ENCODE results near the gene USH1G.
A peak's percentile ranks its signal among the peaks of the same experiment; 100 is the strongest.
"Not testable (repeated sequence)": the region's sequence is repeated elsewhere in the genome, so short reads cannot be mapped to it uniquely, and the experiment has no call there.

Gene USH1G

GRCh38 chr17:74925242-74925641 is 2.2 kb upstream of the USH1G start:
- DNase-seq: no peak

- no peak for DNase-seq
Observed at GRCh38 chr17:74924250-74924948, 1.3 kb upstream of the USH1G start, which contains the start of gene OTOP2. OTOP2 (plus strand) TSS chr17:74924273; CDS start chr17:74924633, 360 bp downstream.

GRCh38 chr17:74923538-74924249 is 639 bp upstream of the USH1G start:
- DNase-seq: peak; percentile 36

GRCh38 chr17:74922172-74922571 is 883 bp downstream of the USH1G start:
- no peak for DNase-seq

- no peak for DNase-seq
Observed at GRCh38 chr17:74921769-74922168, 1.3 kb downstream of the USH1G start.

- DNase-seq: no peak
Observed at GRCh38 chr17:74921026-74921681, 1.9 kb downstream of the USH1G start.

GRCh38 chr17:74920642-74921025 is 2.4 kb downstream of the USH1G start:
- DNase-seq: no peak

- DNase-seq: no peak
Observed at GRCh38 chr17:74920306-74920620, 2.8 kb downstream of the USH1G start.

- DNase-seq: no peak
Observed at GRCh38 chr17:74919440-74920305, 3.4 kb downstream of the USH1G start.

- DNase-seq: no peak
Observed at GRCh38 chr17:74918906-74919305, 4.1 kb downstream of the USH1G start.

GRCh38 chr17:74917430-74917829 is 5.6 kb downstream of the USH1G start:
- DNase-seq: no peak

- no peak for DNase-seq
Observed at GRCh38 chr17:74916851-74917199, 6.2 kb downstream of the USH1G start.

- DNase-seq: no peak
Observed at GRCh38 chr17:74916136-74916850, 6.8 kb downstream of the USH1G start.

- not testable (repeated sequence) for DNase-seq
Observed at GRCh38 chr17:74911423-74911822, 11.6 kb downstream of the USH1G start.

GRCh38 chr17:74909097-74909496 is 14.0 kb downstream of the USH1G start:
- DNase-seq: not testable (repeated sequence)

GRCh38 chr17:74907012-74907411 is 16.0 kb downstream of the USH1G start:
- DNase-seq: no peak

GRCh38 chr17:74906214-74906793 is 16.8 kb downstream of the USH1G start:
- not testable (repeated sequence) for DNase-seq

GRCh38 chr17:74904687-74905409 is 18.2 kb downstream of the USH1G start:
- no peak for DNase-seq

GRCh38 chr17:74903671-74904070 is 19.4 kb downstream of the USH1G start:
- no peak for DNase-seq

- DNase-seq: no peak
Observed at GRCh38 chr17:74903034-74903433, 20.0 kb downstream of the USH1G start.

- DNase-seq: no peak
Observed at GRCh38 chr17:74901353-74902135, 21.5 kb downstream of the USH1G start.
